ENCODE data around the gene RBM26.
"Not testable (repeated sequence)": the region's sequence is repeated elsewhere in the genome, so short reads cannot be mapped to it uniquely, and the experiment has no call there.

RBM26 gene

GRCh38 chr13:79287939-79288795 lies 117.9 kb downstream of the RBM26 start:
- H3K4me1 ChIP-seq (ENCODE audit: control insufficient read depth, insufficient read depth, low read length) = no peaks in the 10 kb centered on the region
- no peak overlapping the region for H3K9ac ChIP-seq (ENCODE audit: low read depth, low read length)
- no peaks in the 10 kb centered on the region for H3K9me3 ChIP-seq (replicated peaks; ENCODE audit: low read length)
- no peaks in the 10 kb centered on the region for H3K27me3 ChIP-seq (ENCODE audit: control insufficient read depth, insufficient read depth, low read length)
- H3K36me3 ChIP-seq (ENCODE audit: insufficient read depth, low read length) = no peaks in the 10 kb centered on the region
- H3K4me3 ChIP-seq (ENCODE audit: low read length) = no peak overlapping the region
- no peak overlapping the region for H3K4me2 ChIP-seq (ENCODE audit: low read length)

- Histone ChIP-seq H3K4me2 (ENCODE audit: low read length) (no peak overlapping the region), H3K9ac (ENCODE audit: low read depth, low read length) (no peak overlapping the region), H3K4me3 (ENCODE audit: low read length) (no peak overlapping the region)
These were observed 120.9 kb downstream of the RBM26 start for GRCh38 chr13:79285159-79285558.

GRCh38 chr13:79283742-79284141 lies 122.3 kb downstream of the RBM26 start:
- H3K36me3 ChIP-seq (ENCODE audit: insufficient read depth, low read length) = no peaks in the 10 kb centered on the region
- H3K27me3 ChIP-seq (ENCODE audit: control insufficient read depth, insufficient read depth, low read length) = no peaks in the 10 kb centered on the region
- H3K9ac ChIP-seq (ENCODE audit: low read depth, low read length) = no peak overlapping the region
- H3K4me1 ChIP-seq (ENCODE audit: control insufficient read depth, insufficient read depth, low read length) = no peaks in the 10 kb centered on the region
- no peak overlapping the region for H3K4me2 ChIP-seq (ENCODE audit: low read length)
- no peak overlapping the region for H3K4me3 ChIP-seq (ENCODE audit: low read length)
- no peaks in the 10 kb centered on the region for H3K9me3 ChIP-seq (replicated peaks; ENCODE audit: low read length)

More at GRCh38 chr13:79285159-79285558, 120.9 kb downstream of the RBM26 start:
- H3K9me3 ChIP-seq (replicated peaks; ENCODE audit: low read length) = no peaks in the 10 kb centered on the region
- H3K36me3 ChIP-seq (ENCODE audit: insufficient read depth, low read length) = no peaks in the 10 kb centered on the region
- H3K4me1 ChIP-seq (ENCODE audit: control insufficient read depth, insufficient read depth, low read length) = no peaks in the 10 kb centered on the region
- no peaks in the 10 kb centered on the region for H3K27me3 ChIP-seq (ENCODE audit: control insufficient read depth, insufficient read depth, low read length)

- Histone ChIP-seq H3K9me3 (replicated peaks; ENCODE audit: low read length) (no peaks in the 10 kb centered on the region), H3K4me3 (ENCODE audit: low read length) (no peak overlapping the region), H3K36me3 (ENCODE audit: insufficient read depth, low read length) (no peaks in the 10 kb centered on the region)
These were observed 123.1 kb downstream of the RBM26 start for GRCh38 chr13:79282976-79283375.

GRCh38 chr13:79282508-79282907 lies 123.5 kb downstream of the RBM26 start:
- Histone ChIP-seq H3K9me3 (replicated peaks; ENCODE audit: low read length) (no peaks in the 10 kb centered on the region), H3K4me3 (ENCODE audit: low read length) (no peak overlapping the region), H3K4me1 (ENCODE audit: control insufficient read depth, insufficient read depth, low read length) (no peaks in the 10 kb centered on the region), H3K9ac (ENCODE audit: low read depth, low read length) (no peak overlapping the region), H3K4me2 (ENCODE audit: low read length) (no peak overlapping the region), H3K36me3 (ENCODE audit: insufficient read depth, low read length) (no peaks in the 10 kb centered on the region), H3K27me3 (ENCODE audit: control insufficient read depth, insufficient read depth, low read length) (no peaks in the 10 kb centered on the region)

More at GRCh38 chr13:79282976-79283375, 123.1 kb downstream of the RBM26 start:
- no peaks in the 10 kb centered on the region for H3K4me1 ChIP-seq (ENCODE audit: control insufficient read depth, insufficient read depth, low read length)
- H3K27me3 ChIP-seq (ENCODE audit: control insufficient read depth, insufficient read depth, low read length) = no peaks in the 10 kb centered on the region
- H3K9ac ChIP-seq (ENCODE audit: low read depth, low read length) = no peak overlapping the region
- no peak overlapping the region for H3K4me2 ChIP-seq (ENCODE audit: low read length)

DNA sequence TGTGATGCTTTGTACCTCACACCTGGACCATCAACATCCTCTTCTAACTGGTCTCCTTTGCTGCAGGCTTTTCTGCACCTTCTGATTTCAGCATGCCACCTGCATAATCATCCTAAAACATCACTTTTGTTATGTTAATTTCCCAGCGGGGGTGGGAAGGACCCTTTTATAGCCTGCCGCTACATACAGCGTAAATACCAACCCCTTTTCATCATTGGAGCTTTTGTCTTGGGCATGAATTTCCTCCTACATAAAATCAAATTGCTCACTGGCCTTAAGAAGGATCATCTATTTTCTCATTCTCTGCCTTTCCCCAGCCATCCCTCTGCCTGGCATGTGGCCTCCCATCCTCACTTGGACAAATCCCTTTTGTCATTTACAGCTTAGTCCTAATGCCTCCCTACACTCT lies 124.7 kb downstream of the RBM26 start:
- Histone ChIP-seq H3K4me3 (ENCODE audit: low read length) (no peak overlapping the region), H3K4me2 (ENCODE audit: low read length) (no peak overlapping the region), H3K36me3 (ENCODE audit: insufficient read depth, low read length) (no peaks in the 10 kb centered on the region), H3K27me3 (ENCODE audit: control insufficient read depth, insufficient read depth, low read length) (no peaks in the 10 kb centered on the region), H3K9me3 (replicated peaks; ENCODE audit: low read length) (no peaks in the 10 kb centered on the region), H3K4me1 (ENCODE audit: control insufficient read depth, insufficient read depth, low read length) (no peaks in the 10 kb centered on the region), H3K9ac (ENCODE audit: low read depth, low read length) (no peak overlapping the region)

GRCh38 chr13:79279735-79280134 lies 126.3 kb downstream of the RBM26 start:
- not testable (repeated sequence) for H3K36me3 ChIP-seq (ENCODE audit: insufficient read depth, low read length); H3K9me3 ChIP-seq (replicated peaks; ENCODE audit: low read length); H3K9ac ChIP-seq (ENCODE audit: low read depth, low read length); H3K4me1 ChIP-seq (ENCODE audit: control insufficient read depth, insufficient read depth, low read length); H3K4me2 ChIP-seq (ENCODE audit: low read length); H3K4me3 ChIP-seq (ENCODE audit: low read length); H3K27me3 ChIP-seq (ENCODE audit: control insufficient read depth, insufficient read depth, low read length)

DNA sequence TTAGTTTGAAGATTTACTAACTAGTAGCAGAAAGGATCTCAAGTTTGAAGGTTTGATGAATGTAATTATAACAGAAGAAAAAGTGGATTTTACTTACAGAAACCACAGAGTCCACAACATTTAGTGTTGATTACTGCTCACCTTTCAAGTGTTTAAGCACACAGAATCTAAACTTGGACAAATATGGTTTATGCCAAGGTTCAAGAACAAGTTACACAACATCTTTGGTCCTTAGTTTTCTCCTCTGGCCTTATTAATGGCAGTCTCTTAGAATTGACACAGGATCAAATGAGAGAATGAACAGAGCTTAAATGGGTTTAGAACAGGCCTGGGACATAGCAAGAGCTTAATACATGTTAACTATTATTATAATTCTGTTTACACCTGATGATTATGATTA lies 133.0 kb downstream of the RBM26 start:
- Histone ChIP-seq H3K4me3 (ENCODE audit: low read length) (no peak overlapping the region), H3K4me1 (ENCODE audit: control insufficient read depth, insufficient read depth, low read length) (no peaks in the 10 kb centered on the region), H3K27me3 (ENCODE audit: control insufficient read depth, insufficient read depth, low read length) (peaks cover 9% of the 10 kb centered on the region), H3K36me3 (ENCODE audit: insufficient read depth, low read length) (no peaks in the 10 kb centered on the region), H3K9me3 (replicated peaks; ENCODE audit: low read length) (no peaks in the 10 kb centered on the region), H3K9ac (ENCODE audit: low read depth, low read length) (no peak overlapping the region), H3K4me2 (ENCODE audit: low read length) (no peak overlapping the region)

DNA sequence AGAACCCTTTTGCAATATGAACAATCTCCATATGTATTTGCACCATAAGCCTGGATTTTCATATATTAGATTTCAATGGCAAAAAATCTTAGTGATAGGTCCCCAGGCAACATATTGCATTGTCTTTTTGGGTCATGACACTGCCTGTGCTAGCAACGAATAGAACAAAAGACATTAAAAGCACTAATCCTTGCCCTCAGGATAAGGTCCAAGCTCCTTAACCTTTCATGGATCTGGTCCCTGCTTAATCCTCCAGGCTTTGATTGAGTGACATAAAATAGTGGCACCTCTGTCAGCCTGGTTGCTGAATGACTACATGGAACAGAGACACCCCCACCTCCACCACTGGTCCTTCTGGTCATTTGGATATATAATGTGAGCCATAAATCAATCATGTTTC lies 134.4 kb downstream of the RBM26 start:
- Histone ChIP-seq H3K4me1 (ENCODE audit: control insufficient read depth, insufficient read depth, low read length) (no peaks in the 10 kb centered on the region), H3K4me2 (ENCODE audit: low read length) (no peak overlapping the region), H3K27me3 (ENCODE audit: control insufficient read depth, insufficient read depth, low read length) (peaks cover 9% of the 10 kb centered on the region), H3K9ac (ENCODE audit: low read depth, low read length) (no peak overlapping the region), H3K4me3 (ENCODE audit: low read length) (no peak overlapping the region), H3K9me3 (replicated peaks; ENCODE audit: low read length) (no peaks in the 10 kb centered on the region), H3K36me3 (ENCODE audit: insufficient read depth, low read length) (no peaks in the 10 kb centered on the region)

- no peaks in the 10 kb centered on the region for H3K4me1 ChIP-seq (ENCODE audit: control insufficient read depth, insufficient read depth, low read length)
- H3K9ac ChIP-seq (ENCODE audit: low read depth, low read length) = no peak overlapping the region
- H3K27me3 ChIP-seq (ENCODE audit: control insufficient read depth, insufficient read depth, low read length) = peaks cover 12% of the 10 kb centered on the region
- H3K36me3 ChIP-seq (ENCODE audit: insufficient read depth, low read length) = no peaks in the 10 kb centered on the region
- H3K9me3 ChIP-seq (replicated peaks; ENCODE audit: low read length) = no peaks in the 10 kb centered on the region
- no peak overlapping the region for H3K4me2 ChIP-seq (ENCODE audit: low read length)
- no peak overlapping the region for H3K4me3 ChIP-seq (ENCODE audit: low read length)
These were observed 135.2 kb downstream of the RBM26 start for GRCh38 chr13:79270859-79271258.

Measured in skeletal muscle satellite cell (primary cell).